ENCODE results near the gene PLP1. TPM values are rescaled to one million over a fixed set of nuclear protein-coding genes. Genes with fewer than 3 reads are reported as not detected.

The PLP1 gene
- total RNA-seq, 4 donors from 2014 or later, result 1.2 to 2.2 TPM; not detected in 2

GRCh38 chrX:103791228-103791627 lies 14.6 kb downstream of the PLP1 start:
- H3K27ac ChIP-seq, result no peak overlapping the region
- no peak for ATAC-seq
- TF ChIP-seq, protein P1, sequence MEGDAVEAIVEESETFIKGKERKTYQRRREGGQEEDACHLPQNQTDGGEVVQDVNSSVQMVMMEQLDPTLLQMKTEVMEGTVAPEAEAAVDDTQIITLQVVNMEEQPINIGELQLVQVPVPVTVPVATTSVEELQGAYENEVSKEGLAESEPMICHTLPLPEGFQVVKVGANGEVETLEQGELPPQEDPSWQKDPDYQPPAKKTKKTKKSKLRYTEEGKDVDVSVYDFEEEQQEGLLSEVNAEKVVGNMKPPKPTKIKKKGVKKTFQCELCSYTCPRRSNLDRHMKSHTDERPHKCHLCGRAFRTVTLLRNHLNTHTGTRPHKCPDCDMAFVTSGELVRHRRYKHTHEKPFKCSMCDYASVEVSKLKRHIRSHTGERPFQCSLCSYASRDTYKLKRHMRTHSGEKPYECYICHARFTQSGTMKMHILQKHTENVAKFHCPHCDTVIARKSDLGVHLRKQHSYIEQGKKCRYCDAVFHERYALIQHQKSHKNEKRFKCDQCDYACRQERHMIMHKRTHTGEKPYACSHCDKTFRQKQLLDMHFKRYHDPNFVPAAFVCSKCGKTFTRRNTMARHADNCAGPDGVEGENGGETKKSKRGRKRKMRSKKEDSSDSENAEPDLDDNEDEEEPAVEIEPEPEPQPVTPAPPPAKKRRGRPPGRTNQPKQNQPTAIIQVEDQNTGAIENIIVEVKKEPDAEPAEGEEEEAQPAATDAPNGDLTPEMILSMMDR (IDR thresholded peaks at IDR 0.05 in 4 of 5, conservative IDR thresholded peaks at IDR 0.05 in 1 of 5), result no peak
- no peak for TF ChIP-seq POLR2A (IDR thresholded peaks at IDR 0.05)
- intact Hi-C loops (cut with DNase I; ENCODE audit: low total_unique reads), result no loop called here
- H3K27me3 ChIP-seq, result no peaks in the 10 kb centered on the region
- H3K4me1 ChIP-seq, result no peaks in the 10 kb centered on the region
- no peak for DNase-seq
- H3K9me3 ChIP-seq, result no peaks in the 10 kb centered on the region
- in situ Hi-C loops (cut with MboI; ENCODE audit: low sequenced_read_pairs in 4 of 4), result no loop called here
- H3K4me3 ChIP-seq, result no peak overlapping the region
- H3K36me3 ChIP-seq, result no peaks in the 10 kb centered on the region

DNA sequence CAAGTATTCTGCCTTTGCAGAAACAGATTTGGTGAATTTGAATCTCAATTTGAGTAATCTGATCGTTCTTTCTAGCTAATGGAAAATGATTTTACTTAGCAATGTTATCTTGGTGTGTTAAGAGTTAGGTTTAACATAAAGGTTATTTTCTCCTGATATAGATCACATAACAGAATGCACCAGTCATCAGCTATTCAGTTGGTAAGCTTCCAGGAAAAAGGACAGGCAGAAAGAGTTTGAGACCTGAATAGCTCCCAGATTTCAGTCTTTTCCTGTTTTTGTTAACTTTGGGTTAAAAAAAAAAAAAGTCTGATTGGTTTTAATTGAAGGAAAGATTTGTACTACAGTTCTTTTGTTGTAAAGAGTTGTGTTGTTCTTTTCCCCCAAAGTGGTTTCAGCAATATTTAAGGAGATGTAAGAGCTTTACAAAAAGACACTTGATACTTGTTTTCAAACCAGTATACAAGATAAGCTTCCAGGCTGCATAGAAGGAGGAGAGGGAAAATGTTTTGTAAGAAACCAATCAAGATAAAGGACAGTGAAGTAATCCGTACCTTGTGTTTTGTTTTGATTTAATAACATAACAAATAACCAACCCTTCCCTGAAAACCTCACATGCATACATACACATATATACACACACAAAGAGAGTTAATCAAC lies 15.3 kb downstream of the PLP1 start:
- no peak for DNase-seq
- Histone ChIP-seq H3K36me3 (no peaks in the 10 kb centered on the region), H3K4me3 (no peak overlapping the region), H3K9me3 (no peaks in the 10 kb centered on the region), H3K4me1 (no peaks in the 10 kb centered on the region), H3K27ac (no peak overlapping the region), H3K27me3 (no peaks in the 10 kb centered on the region)
- no peak for ATAC-seq
- in situ Hi-C loops (cut with MboI; ENCODE audit: low sequenced_read_pairs in 4 of 4) (no loop called here), intact Hi-C loops (cut with DNase I; ENCODE audit: low total_unique reads) (no loop called here)
- TF ChIP-seq, protein P1 (IDR thresholded peaks at IDR 0.05 in 4 of 5, conservative IDR thresholded peaks at IDR 0.05 in 1 of 5), result no peak

GRCh38 chrX:103792916-103793544 lies 16.4 kb downstream of the PLP1 start:
- no peak overlapping the region for H3K4me3 ChIP-seq
- intact Hi-C loops (cut with DNase I; ENCODE audit: low total_unique reads), result no loop called here
- H3K27me3 ChIP-seq, result no peaks in the 10 kb centered on the region
- H3K36me3 ChIP-seq, result no peaks in the 10 kb centered on the region
- H3K4me1 ChIP-seq, result no peaks in the 10 kb centered on the region
- in situ Hi-C loops (cut with MboI; ENCODE audit: low sequenced_read_pairs in 4 of 4), result no loop called here
- DNase-seq (no peak), ATAC-seq (no peak)
- no peak overlapping the region for H3K27ac ChIP-seq
- TF ChIP-seq POLR2A (IDR thresholded peaks at IDR 0.05), result no peak
- TF ChIP-seq, protein P1 (IDR thresholded peaks at IDR 0.05 in 4 of 5, conservative IDR thresholded peaks at IDR 0.05 in 1 of 5), result no peak
- H3K9me3 ChIP-seq, result no peaks in the 10 kb centered on the region

- in situ Hi-C loops (cut with MboI; ENCODE audit: low sequenced_read_pairs in 4 of 4) (no loop called here), intact Hi-C loops (cut with DNase I; ENCODE audit: low total_unique reads) (no loop called here)
- no peak for ATAC-seq
- Histone ChIP-seq H3K27ac (no peak overlapping the region), H3K27me3 (no peaks in the 10 kb centered on the region), H3K36me3 (no peaks in the 10 kb centered on the region), H3K4me3 (no peak overlapping the region), H3K4me1 (no peaks in the 10 kb centered on the region), H3K9me3 (no peaks in the 10 kb centered on the region)
- TF ChIP-seq POLR2A (IDR thresholded peaks at IDR 0.05), result no peak
- TF ChIP-seq, protein P1 (IDR thresholded peaks at IDR 0.05 in 4 of 5, conservative IDR thresholded peaks at IDR 0.05 in 1 of 5), result no peak
- no peak for DNase-seq
Measured at GRCh38 chrX:103793545-103793940, 16.9 kb downstream of the PLP1 start.

Data from gastrocnemius medialis (tissue), 4 donors.